Activated CD4-positive, CD25-positive, alpha-beta regulatory T cell treated with anti-CD3 and anti-CD28 coated beads, Interleukin-2, amount 50 U/mL, for 72 hours (primary cell): ENCODE data around the gene PRR5L.

ENCODE experiments used
- DNase-seq: peaks from one replicate; pipeline ENCODE4 v3.0.0; 2021

Gene PRR5L

GRCh38 chr11:36447514-36447913, 151.4 kb downstream of the PRR5L start:
- no peak for DNase-seq

- DNase-seq = no peak
These were observed 151.9 kb downstream of the PRR5L start for GRCh38 chr11:36447947-36448346.

GRCh38 chr11:36449561-36450096, 153.5 kb downstream of the PRR5L start:
- DNase-seq = no peak

GRCh38 chr11:36450110-36450572, 154.1 kb downstream of the PRR5L start:
- no peak for DNase-seq

GRCh38 chr11:36451045-36451444, 155.0 kb downstream of the PRR5L start:
- no peak for DNase-seq

- DNase-seq = no peak
These were observed 155.6 kb downstream of the PRR5L start for GRCh38 chr11:36451681-36452080.

GRCh38 chr11:36452236-36452940, 156.3 kb downstream of the PRR5L start:
- DNase-seq = no peak

- no peak for DNase-seq
These were observed 156.9 kb downstream of the PRR5L start for GRCh38 chr11:36452961-36453360.

- no peak for DNase-seq
These were observed 157.6 kb downstream of the PRR5L start for GRCh38 chr11:36453678-36454077.

- no peak for DNase-seq
These were observed 158.5 kb downstream of the PRR5L start for GRCh38 chr11:36454551-36454940.

- no peak for DNase-seq
These were observed 159.0 kb downstream of the PRR5L start for GRCh38 chr11:36454941-36455631.

- DNase-seq = no peak
These were observed 159.6 kb downstream of the PRR5L start for GRCh38 chr11:36455658-36456111.

GRCh38 chr11:36456156-36456555, 160.1 kb downstream of the PRR5L start:
- DNase-seq = no peak

GRCh38 chr11:36458129-36458915, 162.2 kb downstream of the PRR5L start:
- no peak for DNase-seq

GRCh38 chr11:36459046-36459445, 163.0 kb downstream of the PRR5L start:
- no peak for DNase-seq

GRCh38 chr11:36460220-36460619, 164.1 kb downstream of the PRR5L start:
- no peak for DNase-seq

- no peak for DNase-seq
These were observed 166.2 kb downstream of the PRR5L start for GRCh38 chr11:36462321-36462720.

- no peak for DNase-seq
These were observed 167.7 kb downstream of the PRR5L start for GRCh38 chr11:36463781-36464180.

- DNase-seq = no peak
These were observed 168.6 kb downstream of the PRR5L start for GRCh38 chr11:36464720-36465119.

GRCh38 chr11:36465449-36466163, 169.5 kb downstream of the PRR5L start:
- DNase-seq = no peak

- DNase-seq = no peak
These were observed 170.9 kb downstream of the PRR5L start for GRCh38 chr11:36467012-36467411.

GRCh38 chr11:36467916-36468315, 171.8 kb downstream of the PRR5L start:
- DNase-seq = no peak

GRCh38 chr11:36469063-36469462, 173.0 kb downstream of the PRR5L start:
- DNase-seq = no peak
